Suprapubic skin (tissue), 3 donors: ENCODE results near the gene KCNK3.
"Not testable (repeated sequence)": the region's sequence is repeated elsewhere in the genome, so short reads cannot be mapped to it uniquely, and the experiment has no call there.

Experiments
- EP300 ChIP-seq: sonication (generic); formaldehyde crosslinking; IDR thresholded peaks from one replicate; pipeline ENCODE4 v1.6.1; 2017; ENCODE audit warnings: antibody characterized with exemption
- TF ChIP-seq, protein P1 (sequence below), 2 donors: fragments of 200-600 bp in 1 of 2; fragments of 450-650 bp in 1 of 2; sonication (generic) in 1 of 2; IDR thresholded peaks; one replicate each; pipeline ENCODE4 v1.5.1; 2016 to 2019; ENCODE audit warnings: antibody characterized with exemption in 2 of 2, mild to moderate bottlenecking in 1 of 2, moderate library complexity in 1 of 2

DNA sequence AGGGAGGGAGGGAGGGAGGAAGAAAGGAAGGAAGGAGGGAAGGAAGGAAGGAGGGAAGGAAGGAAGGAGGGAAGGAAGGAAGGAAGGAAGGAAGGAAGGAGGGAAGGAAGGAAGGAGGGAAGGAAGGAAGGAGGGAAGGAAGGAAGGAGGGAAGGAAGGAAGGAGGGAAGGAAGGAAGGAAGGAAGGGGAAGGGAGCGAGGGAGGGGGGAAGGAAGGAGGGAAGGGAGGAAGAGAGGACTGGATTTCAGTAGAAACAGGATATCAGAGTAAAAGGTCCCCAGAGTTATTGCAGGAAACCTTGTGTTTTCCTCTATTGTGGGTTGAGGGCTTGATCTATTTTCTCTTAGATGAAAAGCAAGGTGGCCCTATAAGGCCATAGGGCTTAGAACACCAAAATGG is 37.4 kb upstream of the KCNK3 start:
- TF ChIP-seq, protein P1, sequence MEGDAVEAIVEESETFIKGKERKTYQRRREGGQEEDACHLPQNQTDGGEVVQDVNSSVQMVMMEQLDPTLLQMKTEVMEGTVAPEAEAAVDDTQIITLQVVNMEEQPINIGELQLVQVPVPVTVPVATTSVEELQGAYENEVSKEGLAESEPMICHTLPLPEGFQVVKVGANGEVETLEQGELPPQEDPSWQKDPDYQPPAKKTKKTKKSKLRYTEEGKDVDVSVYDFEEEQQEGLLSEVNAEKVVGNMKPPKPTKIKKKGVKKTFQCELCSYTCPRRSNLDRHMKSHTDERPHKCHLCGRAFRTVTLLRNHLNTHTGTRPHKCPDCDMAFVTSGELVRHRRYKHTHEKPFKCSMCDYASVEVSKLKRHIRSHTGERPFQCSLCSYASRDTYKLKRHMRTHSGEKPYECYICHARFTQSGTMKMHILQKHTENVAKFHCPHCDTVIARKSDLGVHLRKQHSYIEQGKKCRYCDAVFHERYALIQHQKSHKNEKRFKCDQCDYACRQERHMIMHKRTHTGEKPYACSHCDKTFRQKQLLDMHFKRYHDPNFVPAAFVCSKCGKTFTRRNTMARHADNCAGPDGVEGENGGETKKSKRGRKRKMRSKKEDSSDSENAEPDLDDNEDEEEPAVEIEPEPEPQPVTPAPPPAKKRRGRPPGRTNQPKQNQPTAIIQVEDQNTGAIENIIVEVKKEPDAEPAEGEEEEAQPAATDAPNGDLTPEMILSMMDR (IDR thresholded peaks at IDR 0.05): not testable (repeated sequence)
- not testable (repeated sequence) for TF ChIP-seq EP300
